Liver (tissue), 9 donors: ENCODE results near the gene RRP15. TPM values are rescaled to one million over a fixed set of nuclear protein-coding genes. Genes with fewer than 3 reads are reported as not detected.

Source experiments
- DNase-seq: peaks from one replicate; pipeline ENCODE4 v3.0.0-alpha.2; 2017; ENCODE audit warnings: low spot score
- H3K27ac ChIP-seq, 2 donors: one replicate each; pipeline ENCODE4 v1.7.0; 2013; ENCODE audit warnings: inconsistent platforms in 2 of 2, low read length in 2 of 2, control low read depth in 1 of 2, low read depth in 1 of 2, mild to moderate bottlenecking in 1 of 2
- H3K27me3 ChIP-seq, 4 donors: one replicate each; pipeline versions ENCODE4 v1.6.1 to v1.7.0; 2013; ENCODE audit warnings: low read length in 3 of 4, inconsistent platforms in 1 of 4, mild to moderate bottlenecking in 1 of 4, moderate library complexity in 1 of 4; ENCODE audit not compliant: control insufficient read depth in 4 of 4, insufficient read depth in 4 of 4
- H3K36me3 ChIP-seq, 4 donors: one replicate each; pipeline versions ENCODE4 v1.6.1 to v1.7.0; 2013; ENCODE audit warnings: low read length in 3 of 4, mild to moderate bottlenecking in 3 of 4, low read depth in 1 of 4, moderate library complexity in 1 of 4; ENCODE audit not compliant: control insufficient read depth in 4 of 4, insufficient read depth in 3 of 4
- H3K4me1 ChIP-seq, 4 donors: one replicate each; pipeline versions ENCODE4 v1.6.1 to v1.7.0; 2013; ENCODE audit warnings: low read length in 3 of 4, mild to moderate bottlenecking in 3 of 4, moderate library complexity in 1 of 4; ENCODE audit not compliant: control insufficient read depth in 4 of 4, insufficient read depth in 4 of 4
- H3K4me3 ChIP-seq, 3 donors: one replicate each; pipeline versions ENCODE4 v1.6.1 to v1.7.0; 2013; ENCODE audit warnings: low read length in 3 of 3, control low read depth in 1 of 3, low read depth in 1 of 3, mild to moderate bottlenecking in 1 of 3
- H3K9ac ChIP-seq, 2 donors: one replicate each; pipeline ENCODE4 v1.7.0; 2013; ENCODE audit warnings: low read length in 2 of 2, mild to moderate bottlenecking in 2 of 2, moderate library complexity in 2 of 2, control low read depth in 1 of 2, low read depth in 1 of 2
- H3K9me3 ChIP-seq, 4 donors: one replicate each; pipeline versions ENCODE4 v1.6.1 to v1.7.0; 2013; ENCODE audit warnings: low read length in 3 of 4; ENCODE audit not compliant: control insufficient read depth in 4 of 4
- CTCF ChIP-seq: fragments of 150-350 bp; IDR thresholded peaks from 2 replicates; pipeline ENCODE4 v1.5.1; 2017; ENCODE audit warnings: improper control_type of control experiment, low read depth, low read length; ENCODE audit not compliant: missing input control
- EGR1 ChIP-seq, 2 donors: IDR thresholded peaks; 2 replicates each; pipeline ENCODE4 v1.6.1; 2016 to 2018; ENCODE audit warnings: antibody characterized with exemption in 2 of 2, low read depth in 2 of 2
- JUND ChIP-seq, 2 donors: IDR thresholded peaks; 2 replicates each; pipeline ENCODE4 v1.6.1; 2016; ENCODE audit warnings: antibody characterized with exemption in 2 of 2
- MAX ChIP-seq: IDR thresholded peaks from 2 replicates; pipeline ENCODE4 v1.6.1; 2016; ENCODE audit warnings: antibody characterized with exemption
- NR2F2 ChIP-seq: IDR thresholded peaks from 2 replicates; pipeline ENCODE4 v1.6.1; 2016; ENCODE audit warnings: antibody characterized with exemption
- RAD21 ChIP-seq, 2 donors: IDR thresholded peaks; 2 replicates each; pipeline ENCODE4 v1.6.1; 2016; ENCODE audit warnings: antibody characterized with exemption in 2 of 2, mild to moderate bottlenecking in 2 of 2
- RXRA ChIP-seq, 2 donors: IDR thresholded peaks; 2 replicates each; pipeline ENCODE4 v1.6.1; 2017 to 2018; ENCODE audit warnings: antibody characterized with exemption in 2 of 2, mild to moderate bottlenecking in 1 of 2
- SP1 ChIP-seq: IDR thresholded peaks from 2 replicates; pipeline ENCODE4 v1.6.1; 2018; ENCODE audit warnings: antibody characterized with exemption, mild to moderate bottlenecking
- TAF1 ChIP-seq: conservative IDR thresholded peaks from 2 replicates; pipeline ENCODE4 v1.6.1; 2016; ENCODE audit warnings: antibody characterized with exemption, mild to moderate bottlenecking
- ZBTB33 ChIP-seq: IDR thresholded peaks from 2 replicates; pipeline ENCODE4 v1.6.1; 2016; ENCODE audit warnings: antibody characterized with exemption
- WGBS: extraction: QIAGEN DNeasy Blood & Tissue Kit; methylation state at CpG from one replicate; pipeline ENCODE4 v1.1.7; 2013; 5-methylcytosine and 5-hydroxymethylcytosine counted together
- polyA plus RNA-seq, 2 donors: library from polyadenylated mRNA; stranded (reverse) in 1 of 2; unstranded in 1 of 2; fragments of 200-250 nt in 1 of 2; fragments of >200 nt in 1 of 2; fragmentation: Nextera tagmentation in 1 of 2; extraction: Ambion mirVana in 1 of 2; gene quantifications; one replicate each; pipeline versions ENCODE4 v1.2.1 to v1.2.3, GENCODE V29; 2013 to 2015
- total RNA-seq, 2 donors: library from RNA; depleted of rRNA; stranded (reverse); fragments of >200 nt; gene quantifications; one replicate each; pipeline ENCODE4 v1.2.3, GENCODE V29; 2014
- donor health status: healthy.
- donor health status: healthy.
- donor health status: healthy.
- donor health status: healthy.
- donor health status: healthy.

RRP15 gene
- total and polyA plus RNA-seq, 4 donors = 2.4 to 9.2 (median 5.2) TPM

GRCh38 chr1:218257371-218257770, 27.7 kb upstream of the RRP15 start (continued):
- TF ChIP-seq CTCF = no peak
- TF ChIP-seq TAF1 = no peak

- Histone ChIP-seq H3K36me3 (no peaks in the 10 kb centered on the region), H3K27me3 (no peaks in the 10 kb centered on the region), H3K4me1 (no peaks in the 10 kb centered on the region), H3K9ac (no peak overlapping the region), H3K9me3 (peaks cover 0 to 4% (median 0%) of the 10 kb centered on the region in 4 donors), H3K4me3 (no peak overlapping the region), H3K27ac (no peak overlapping the region)
- no peak for DNase-seq
- TF ChIP-seq RXRA (IDR thresholded peaks at IDR 0.05) (no peak), CTCF (no peak), EGR1 (IDR thresholded peaks at IDR 0.05; ENCODE audit: low read depth in 2 of 2) (no peak)
- WGBS = 48% methylated on average over 2 of the region's 2 CpGs
These were observed 27.1 kb upstream of the RRP15 start for GRCh38 chr1:218257971-218258370.

GRCh38 chr1:218259339-218259738, 25.8 kb upstream of the RRP15 start:
- Histone ChIP-seq H3K27me3 (no peaks in the 10 kb centered on the region), H3K4me1 (no peaks in the 10 kb centered on the region), H3K4me3 (no peak overlapping the region), H3K9me3 (peaks cover 0 to 4% (median 0%) of the 10 kb centered on the region in 4 donors), H3K9ac (no peak overlapping the region), H3K27ac (no peak overlapping the region), H3K36me3 (no peaks in the 10 kb centered on the region)
- WGBS = 55% methylated on average over 1 of the region's 1 CpG
- TF ChIP-seq ZBTB33 = no peak
- no peak for TF ChIP-seq JUND (IDR thresholded peaks at IDR 0.05)
- TF ChIP-seq MAX = no peak
- no peak for TF ChIP-seq TAF1
- TF ChIP-seq RXRA (IDR thresholded peaks at IDR 0.05) = no peak
- no peak for TF ChIP-seq RAD21 (IDR thresholded peaks at IDR 0.05)
- no peak for DNase-seq

GRCh38 chr1:218259800-218260199, 25.3 kb upstream of the RRP15 start:
- 40% methylated on average over 6 of the region's 6 CpGs for WGBS

More at GRCh38 chr1:218259800-218260199, 25.3 kb upstream of the RRP15 start:
- Histone ChIP-seq H3K27me3 (no peaks in the 10 kb centered on the region), H3K4me3 (no peak overlapping the region), H3K27ac (no peak overlapping the region), H3K36me3 (no peaks in the 10 kb centered on the region), H3K9me3 (peaks cover 0 to 4% (median 0%) of the 10 kb centered on the region in 4 donors), H3K9ac (no peak overlapping the region), H3K4me1 (no peaks in the 10 kb centered on the region)
- TF ChIP-seq RAD21 (IDR thresholded peaks at IDR 0.05) = peak in 1 of 2 donors; percentile 47
- TF ChIP-seq CTCF = peak; percentile 16
- no peak for TF ChIP-seq NR2F2
- no peak for TF ChIP-seq SP1
- DNase-seq = no peak
